Keratinocyte (primary cell): ENCODE results near the gene DSCAM.

ENCODE experiments used
- CTCF ChIP-seq, 3 experiments: IDR thresholded peaks in 1 of 3; conservative IDR thresholded peaks in 1 of 3; optimal IDR thresholded peaks in 1 of 3; 2 replicates in 2 of 3; 3 replicates in 1 of 3; pipeline versions ENCODE3 to v1.5.1; 2011; ENCODE audit warnings: low read length in 3 of 3, mild to moderate bottlenecking in 3 of 3, moderate library complexity in 2 of 3, control low read depth in 1 of 3, inconsistent platforms in 1 of 3; ENCODE audit not compliant: insufficient read depth in 2 of 3; ENCODE audit errors: extremely low read depth in 1 of 3
- EZH2 ChIP-seq: IDR thresholded peaks from one replicate; pipeline ENCODE4 v1.6.1; 2012; ENCODE audit warnings: inconsistent platforms, mild to moderate bottlenecking, low read length, moderate library complexity

GRCh38 chr21:40672602-40673001 lies 174.4 kb downstream of the DSCAM start:
- TF ChIP-seq CTCF (optimal IDR thresholded peaks at IDR 0.05 in 1 of 3, IDR thresholded peaks at IDR 0.05 in 1 of 3, conservative IDR thresholded peaks at IDR 0.05 in 1 of 3; ENCODE audit: extremely low read depth in 1 of 3, insufficient read depth in 2 of 3, low read length in 3 of 3): no peak
- TF ChIP-seq EZH2: no peak
